Astrocyte (in vitro differentiated cells and primary cell): ENCODE measurements around the gene SUSD4. TPM values are rescaled to one million over a fixed set of nuclear protein-coding genes. Genes with fewer than 3 reads are reported as not detected.

Experiments
- DNase-seq: peaks from one replicate; pipeline ENCODE4 v3.0.0-alpha.2; 2010; ENCODE audit warnings: low read depth
- FAIRE-seq: peaks from 2 replicates; lab custom pipeline; 2011; peaks lifted over from hg19 to GRCh38; lab: Jason Lieb, UNC
- H2AFZ ChIP-seq: 2 replicates; pipeline ENCODE4 v1.6.0; 2012; ENCODE audit warnings: low read depth, low read length, inconsistent platforms
- H3K27ac ChIP-seq: 2 replicates; pipeline ENCODE4 v1.5.1; 2011; ENCODE audit warnings: low read depth, low read length, inconsistent platforms
- H3K27me3 ChIP-seq: 2 replicates; pipeline ENCODE4 v1.6.0; 2011; ENCODE audit warnings: low read length, inconsistent platforms; ENCODE audit not compliant: insufficient read depth
- H3K36me3 ChIP-seq: 2 replicates; pipeline ENCODE4 v1.5.1; 2011; ENCODE audit warnings: low read length, inconsistent platforms; ENCODE audit not compliant: insufficient read depth
- H3K4me1 ChIP-seq: 2 replicates; pipeline ENCODE4 v1.5.1; 2011; ENCODE audit warnings: low read length, inconsistent platforms; ENCODE audit not compliant: insufficient read depth
- H3K4me2 ChIP-seq: 2 replicates; pipeline ENCODE4 v1.6.0; 2012; ENCODE audit warnings: low read length, inconsistent platforms
- H3K4me3 ChIP-seq: 2 replicates; pipeline ENCODE4 v1.5.1; 2011; ENCODE audit warnings: low read depth, mild to moderate bottlenecking, low read length, inconsistent platforms; ENCODE audit not compliant: insufficient read depth
- H3K79me2 ChIP-seq: 2 replicates; pipeline ENCODE4 v1.6.0; 2012; ENCODE audit warnings: mild to moderate bottlenecking, low read length, inconsistent platforms; ENCODE audit not compliant: insufficient read depth
- H3K9ac ChIP-seq: 2 replicates; pipeline ENCODE4 v1.6.0; 2012; ENCODE audit warnings: mild to moderate bottlenecking, low read length, inconsistent platforms
- H3K9me3 ChIP-seq: 2 replicates; pipeline ENCODE4 v1.5.1; 2012; ENCODE audit warnings: low read depth, mild to moderate bottlenecking, low read length, inconsistent platforms; ENCODE audit not compliant: insufficient read depth
- H4K20me1 ChIP-seq: 2 replicates; pipeline ENCODE4 v1.6.0; 2012; ENCODE audit warnings: low read length, inconsistent platforms; ENCODE audit not compliant: insufficient read depth
- H3K27ac Mint-ChIP-seq: one replicate; pipeline ENCODE4 v1.8.0; 2021; ENCODE audit warnings: mild to moderate bottlenecking, mixed read lengths; ENCODE audit not compliant: unreplicated experiment
- H3K27me3 Mint-ChIP-seq: one replicate; pipeline ENCODE4 v1.8.0; 2021; ENCODE audit warnings: low read depth, mixed read lengths; ENCODE audit not compliant: unreplicated experiment
- H3K36me3 Mint-ChIP-seq: one replicate; pipeline ENCODE4 v1.8.0; 2021; ENCODE audit warnings: low read depth, mixed read lengths; ENCODE audit not compliant: unreplicated experiment
- H3K4me1 Mint-ChIP-seq: one replicate; pipeline ENCODE4 v1.8.0; 2021; ENCODE audit warnings: low read depth, mixed read lengths; ENCODE audit not compliant: unreplicated experiment
- H3K4me3 Mint-ChIP-seq: one replicate; pipeline ENCODE4 v1.8.0; 2021; ENCODE audit warnings: mild to moderate bottlenecking, moderate library complexity, mixed read lengths; ENCODE audit not compliant: unreplicated experiment
- H3K9me3 Mint-ChIP-seq: one replicate; pipeline ENCODE4 v1.8.0; 2021; ENCODE audit warnings: mild to moderate bottlenecking, mixed read lengths; ENCODE audit not compliant: unreplicated experiment
- CTCF ChIP-seq: IDR thresholded peaks from 2 replicates; pipeline ENCODE4 v1.5.1; 2011; ENCODE audit warnings: low read depth, mild to moderate bottlenecking, inconsistent platforms, low read length, moderate library complexity; ENCODE audit not compliant: insufficient read depth
- EZH2 ChIP-seq: IDR thresholded peaks from 2 replicates; pipeline ENCODE4 v1.6.1; 2012; ENCODE audit warnings: mild to moderate bottlenecking, low read length, inconsistent platforms; ENCODE audit not compliant: insufficient read depth
- total RNA-seq: library from RNA; stranded (reverse); gene quantifications from 2 replicates; pipeline ENCODE4 v1.2.1, GENCODE V29; 2021

Gene SUSD4
- total RNA-seq, 1 donor from 2014 or later: 9.2 TPM

GRCh38 chr1:223322868-223323267 is 41.1 kb downstream of the SUSD4 start:
- FAIRE-seq: no peak
- H3K36me3 Mint-ChIP-seq: peaks cover 7% of the 10 kb centered on the region

GRCh38 chr1:223320959-223321358 is 43.0 kb downstream of the SUSD4 start:
- Histone ChIP-seq H3K4me3 (no peak overlapping the region), H3K27ac (no peak overlapping the region), H3K4me1 (no peaks in the 10 kb centered on the region), H4K20me1 (no peaks in the 10 kb centered on the region), H3K4me2 (no peak overlapping the region), H3K9me3 (no peaks in the 10 kb centered on the region), H3K9ac (no peak overlapping the region), H2AFZ (no peak overlapping the region), H3K36me3 (no peaks in the 10 kb centered on the region), H3K27me3 (peaks cover 11% of the 10 kb centered on the region), H3K79me2 (no peaks in the 10 kb centered on the region)
- Mint-ChIP-seq H3K4me3 (no peak overlapping the region), H3K9me3 (peaks cover 2% of the 10 kb centered on the region), H3K4me1 (peaks cover 9% of the 10 kb centered on the region), H3K36me3 (peaks cover 7% of the 10 kb centered on the region), H3K27ac (no peak overlapping the region), H3K27me3 (peaks cover 13% of the 10 kb centered on the region)
- no peak for DNase-seq
- FAIRE-seq: no peak
- TF ChIP-seq EZH2 (no peak), CTCF (no peak)

More at GRCh38 chr1:223322868-223323267, 41.1 kb downstream of the SUSD4 start:
- no peaks in the 10 kb centered on the region for H3K79me2 ChIP-seq
- no peaks in the 10 kb centered on the region for H4K20me1 ChIP-seq
- H3K9me3 ChIP-seq: no peaks in the 10 kb centered on the region
- peaks cover 11% of the 10 kb centered on the region for H3K27me3 ChIP-seq
- DNase-seq: no peak
- TF ChIP-seq EZH2 (no peak), CTCF (no peak)
- no peak overlapping the region for H3K4me3 ChIP-seq
- no peaks in the 10 kb centered on the region for H3K36me3 ChIP-seq
- no peaks in the 10 kb centered on the region for H3K4me1 ChIP-seq
- H3K4me1 Mint-ChIP-seq: peaks cover 9% of the 10 kb centered on the region
- no peak overlapping the region for H3K9ac ChIP-seq
- no peak overlapping the region for H3K4me3 Mint-ChIP-seq
- H2AFZ ChIP-seq: no peak overlapping the region
- peaks cover 13% of the 10 kb centered on the region for H3K27me3 Mint-ChIP-seq
- no peak overlapping the region for H3K4me2 ChIP-seq
- H3K9me3 Mint-ChIP-seq: peaks cover 2% of the 10 kb centered on the region
- H3K27ac Mint-ChIP-seq: no peak overlapping the region
- H3K27ac ChIP-seq: no peak overlapping the region

DNA sequence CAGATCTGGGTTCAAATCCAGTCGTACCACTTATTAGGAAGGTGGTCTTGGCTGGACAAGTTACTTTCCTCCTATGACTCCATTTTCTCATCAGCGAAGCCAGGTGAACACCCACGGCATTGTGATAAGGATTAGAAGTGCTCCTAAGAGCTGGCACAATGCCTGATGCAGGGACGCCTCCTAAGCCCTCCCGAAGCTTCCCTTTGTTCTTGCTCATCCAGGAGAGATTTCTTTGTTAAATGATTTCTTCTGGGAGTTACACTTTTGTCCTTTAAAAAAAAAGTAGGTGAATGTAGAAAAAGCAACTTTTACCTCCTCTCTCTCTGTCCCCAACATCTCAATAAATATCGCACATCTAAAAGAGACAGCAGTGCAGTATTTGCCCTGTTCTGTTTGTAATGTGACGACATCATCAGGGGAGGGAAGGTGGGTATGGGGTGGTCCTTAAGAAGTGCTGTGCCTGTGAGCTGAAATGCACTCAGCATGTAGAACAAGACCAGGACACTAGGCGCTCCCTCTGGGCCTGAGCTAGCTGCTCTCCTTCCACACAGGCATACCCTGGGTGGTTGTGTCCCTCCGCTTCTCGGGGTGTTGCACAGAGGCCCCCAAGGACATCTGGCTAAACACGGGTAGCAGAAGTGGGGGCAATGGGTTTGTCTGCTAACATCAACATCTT is 43.9 kb downstream of the SUSD4 start:
- no peak overlapping the region for H3K4me2 ChIP-seq

More for the DNA sequence above, 43.9 kb downstream of the SUSD4 start:
- H3K9me3 ChIP-seq: no peaks in the 10 kb centered on the region
- TF ChIP-seq CTCF (no peak), EZH2 (no peak)
- peaks cover 9% of the 10 kb centered on the region for H3K4me1 Mint-ChIP-seq
- H3K27me3 ChIP-seq: peaks cover 11% of the 10 kb centered on the region
- H3K27me3 Mint-ChIP-seq: peaks cover 13% of the 10 kb centered on the region
- no peaks in the 10 kb centered on the region for H3K4me1 ChIP-seq
- H3K79me2 ChIP-seq: no peaks in the 10 kb centered on the region
- H4K20me1 ChIP-seq: no peaks in the 10 kb centered on the region
- DNase-seq (no peak), FAIRE-seq (no peak)
- peaks cover 7% of the 10 kb centered on the region for H3K36me3 Mint-ChIP-seq
- H3K9ac ChIP-seq: no peak overlapping the region
- no peak overlapping the region for H3K27ac Mint-ChIP-seq
- H3K4me3 ChIP-seq: no peak overlapping the region
- H3K36me3 ChIP-seq: no peaks in the 10 kb centered on the region
- H3K27ac ChIP-seq: no peak overlapping the region
- H3K4me3 Mint-ChIP-seq: no peak overlapping the region
- H3K9me3 Mint-ChIP-seq: peaks cover 2% of the 10 kb centered on the region
- no peak overlapping the region for H2AFZ ChIP-seq
